IPS-15b (cell line): ENCODE measurements around the gene HOXA1.
A peak's percentile ranks its signal among the peaks of the same experiment; 100 is the strongest.

Experiments used
- H3K27me3 ChIP-seq: one replicate; pipeline ENCODE4 v1.6.1; 2013; ENCODE audit warnings: low read length; ENCODE audit not compliant: control insufficient read depth, insufficient read depth
- H3K36me3 ChIP-seq: one replicate; pipeline ENCODE4 v1.6.1; 2013; ENCODE audit warnings: low read length; ENCODE audit not compliant: control insufficient read depth, insufficient read depth
- H3K4me1 ChIP-seq: one replicate; pipeline ENCODE4 v1.6.1; 2013; ENCODE audit warnings: mild to moderate bottlenecking, low read length; ENCODE audit not compliant: control insufficient read depth, insufficient read depth
- H3K4me3 ChIP-seq: one replicate; pipeline ENCODE4 v1.5.1; 2013; ENCODE audit warnings: low read depth, low read length
- H3K9ac ChIP-seq: one replicate; pipeline ENCODE4 v1.6.1; 2013; ENCODE audit warnings: low read depth, mild to moderate bottlenecking, low read length
- H3K9me3 ChIP-seq: one replicate; pipeline ENCODE4 v1.6.1; 2013; ENCODE audit warnings: mild to moderate bottlenecking, low read length; ENCODE audit not compliant: control insufficient read depth, insufficient read depth

HOXA1 gene

GRCh38 chr7:27122077-27122910, 26.5 kb upstream of the HOXA1 start:
- Histone ChIP-seq H3K36me3 (no peaks in the 10 kb centered on the region), H3K9me3 (no peaks in the 10 kb centered on the region), H3K4me3 (no peak overlapping the region), H3K27me3 (peaks cover 100% of the 10 kb centered on the region), H3K9ac (no peak overlapping the region), H3K4me1 (no peaks in the 10 kb centered on the region)

DNA sequence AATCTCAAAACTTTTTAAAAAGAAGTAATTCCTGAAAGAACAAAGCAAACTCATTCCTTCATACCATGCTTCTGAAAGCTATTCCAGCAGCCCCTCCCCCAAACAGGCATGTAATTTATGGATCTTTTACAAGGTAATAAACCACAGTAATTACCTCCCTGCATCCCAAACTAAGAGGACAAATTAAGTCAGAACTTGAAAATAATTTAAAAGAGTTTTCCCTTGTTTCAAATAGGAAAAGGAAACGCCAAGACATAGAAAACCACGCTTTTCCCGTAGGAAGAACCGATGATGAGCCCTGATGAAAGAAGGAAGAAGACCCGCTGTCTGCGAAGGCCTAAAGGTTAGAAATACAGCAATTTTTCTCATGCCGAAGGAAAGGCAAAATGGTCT, 25.9 kb upstream of the HOXA1 start:
- no peaks in the 10 kb centered on the region for H3K9me3 ChIP-seq
- H3K4me1 ChIP-seq: no peaks in the 10 kb centered on the region
- no peaks in the 10 kb centered on the region for H3K36me3 ChIP-seq
- H3K4me3 ChIP-seq: no peak overlapping the region
- peaks cover 100% of the 10 kb centered on the region for H3K27me3 ChIP-seq
- no peak overlapping the region for H3K9ac ChIP-seq

DNA sequence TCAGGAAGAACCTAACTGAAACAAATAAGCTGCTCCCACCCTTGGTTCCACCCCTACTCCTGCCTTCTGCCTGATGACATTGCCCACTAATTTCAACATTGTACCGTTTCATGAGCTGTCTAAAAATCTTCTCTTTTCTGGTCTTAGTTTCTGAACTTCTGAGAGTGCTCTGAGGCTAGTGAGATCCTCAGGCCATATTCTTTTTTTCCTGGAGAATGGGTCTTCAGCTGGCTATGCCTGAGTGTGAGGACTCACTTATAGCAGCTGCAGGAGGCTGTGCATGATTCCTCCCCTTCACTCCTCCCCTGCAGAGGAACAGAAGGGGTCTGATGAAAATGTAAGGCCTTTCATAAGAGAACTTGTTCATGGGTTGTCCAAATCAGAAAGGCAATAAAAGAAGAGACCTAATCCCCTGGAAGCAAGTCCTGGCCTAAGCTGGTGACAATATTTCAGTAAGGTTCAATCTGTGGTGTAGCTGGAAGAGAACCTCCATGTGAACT, 23.7 kb upstream of the HOXA1 start:
- H3K27me3 ChIP-seq: peaks cover 100% of the 10 kb centered on the region
- H3K36me3 ChIP-seq: no peaks in the 10 kb centered on the region
- H3K9ac ChIP-seq: no peak overlapping the region
- no peaks in the 10 kb centered on the region for H3K9me3 ChIP-seq
- no peaks in the 10 kb centered on the region for H3K4me1 ChIP-seq
- no peak overlapping the region for H3K4me3 ChIP-seq

GRCh38 chr7:27118580-27118979, 22.8 kb upstream of the HOXA1 start:
- no peaks in the 10 kb centered on the region for H3K36me3 ChIP-seq
- H3K4me1 ChIP-seq: no peaks in the 10 kb centered on the region
- peaks cover 96% of the 10 kb centered on the region for H3K27me3 ChIP-seq
- H3K9ac ChIP-seq: no peak overlapping the region
- no peaks in the 10 kb centered on the region for H3K9me3 ChIP-seq
- peak overlapping the region; percentile 8 for H3K4me3 ChIP-seq

DNA sequence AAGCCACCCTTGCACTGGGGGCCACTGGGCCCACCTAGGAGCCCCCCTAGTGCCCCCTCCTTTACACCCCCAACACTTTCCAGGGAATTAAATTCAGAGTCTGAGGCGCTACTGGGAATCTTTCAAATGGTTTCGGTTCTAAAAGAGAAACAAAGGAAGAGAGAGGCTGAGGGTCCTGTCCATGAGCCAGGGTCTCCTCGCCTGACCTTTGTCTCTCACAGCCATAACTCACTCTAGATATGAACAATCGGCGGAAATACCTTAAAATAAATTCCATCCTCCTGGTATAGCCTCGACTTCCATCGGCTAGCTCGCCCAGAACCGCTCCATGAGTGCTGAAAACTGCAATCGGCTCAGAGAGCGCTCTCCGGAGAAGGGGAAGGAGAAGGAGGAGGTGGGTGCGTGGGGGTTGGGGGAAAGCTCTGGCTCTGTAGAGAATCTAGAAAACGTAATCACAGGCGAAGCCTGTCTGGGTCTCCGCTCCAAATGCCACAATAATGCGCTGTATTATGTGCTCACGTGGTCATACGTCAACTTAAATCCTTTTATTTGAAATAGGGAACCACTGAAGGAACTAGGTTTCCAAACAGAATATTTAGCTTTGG, 22.2 kb upstream of the HOXA1 start:
- Histone ChIP-seq H3K27me3 (peaks cover 96% of the 10 kb centered on the region), H3K9ac (no peak overlapping the region), H3K9me3 (no peaks in the 10 kb centered on the region), H3K36me3 (no peaks in the 10 kb centered on the region), H3K4me1 (peaks cover 1% of the 10 kb centered on the region), H3K4me3 (peak overlapping the region; percentile 13)

GRCh38 chr7:27116962-27117886, 21.4 kb upstream of the HOXA1 start:
- H3K27me3 ChIP-seq: peaks cover 96% of the 10 kb centered on the region
- peaks cover 3% of the 10 kb centered on the region for H3K4me1 ChIP-seq
- peak overlapping the region; percentile 13 for H3K4me3 ChIP-seq
- no peaks in the 10 kb centered on the region for H3K36me3 ChIP-seq
- no peaks in the 10 kb centered on the region for H3K9me3 ChIP-seq
- H3K9ac ChIP-seq: no peak overlapping the region

DNA sequence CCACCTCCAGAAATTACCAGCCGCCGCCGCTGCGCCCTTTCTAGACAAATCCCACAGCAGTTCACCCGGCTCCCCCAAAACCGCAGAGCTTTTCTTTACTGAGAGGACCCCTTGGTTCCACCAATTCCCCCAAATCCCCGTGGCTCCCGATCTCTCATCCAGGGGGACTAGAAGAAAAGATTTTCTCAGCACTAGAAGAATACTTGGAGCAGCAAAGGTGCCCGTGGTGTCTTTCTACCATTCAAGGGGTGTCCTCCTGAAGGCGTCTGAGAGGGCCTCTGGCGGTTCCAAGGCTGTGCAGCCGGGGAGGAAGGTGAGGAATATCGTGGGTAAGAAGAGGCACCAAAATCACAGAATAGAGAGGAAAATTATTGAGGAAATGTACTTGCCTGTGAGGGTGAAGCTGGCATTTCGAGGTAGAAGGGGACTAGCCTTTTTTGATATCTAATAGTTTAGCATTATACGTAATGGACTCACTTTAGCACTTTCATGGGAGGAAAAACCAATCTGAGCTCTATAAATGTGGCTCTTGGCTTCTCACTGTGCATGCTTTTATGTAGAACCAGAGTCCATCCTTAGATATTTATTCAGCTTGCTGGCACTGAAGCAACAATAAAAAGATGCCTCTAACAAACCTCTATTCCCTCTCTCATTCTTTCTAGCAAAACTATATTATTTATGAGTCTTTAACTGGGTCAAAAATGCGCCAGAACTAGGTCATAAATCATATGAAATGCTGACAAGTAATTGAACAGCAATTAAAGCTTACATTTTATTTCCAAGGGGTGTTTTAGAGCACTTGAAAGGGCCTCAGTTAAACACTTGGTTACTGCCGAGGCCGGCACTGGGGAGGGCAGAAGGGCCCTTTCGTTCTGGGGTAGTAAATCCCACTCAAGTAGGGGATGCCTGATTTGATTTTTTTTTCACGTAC, 20.5 kb upstream of the HOXA1 start:
- Histone ChIP-seq H3K36me3 (no peaks in the 10 kb centered on the region), H3K4me3 (no peak overlapping the region), H3K4me1 (peaks cover 3% of the 10 kb centered on the region), H3K27me3 (peaks cover 96% of the 10 kb centered on the region), H3K9me3 (no peaks in the 10 kb centered on the region), H3K9ac (no peak overlapping the region)

- Histone ChIP-seq H3K9me3 (no peaks in the 10 kb centered on the region), H3K4me1 (peaks cover 3% of the 10 kb centered on the region), H3K36me3 (no peaks in the 10 kb centered on the region), H3K27me3 (peaks cover 96% of the 10 kb centered on the region), H3K9ac (no peak overlapping the region), H3K4me3 (peak overlapping the region; percentile 22)
Measured at GRCh38 chr7:27115221-27116026, 19.6 kb upstream of the HOXA1 start.

- Histone ChIP-seq H3K36me3 (no peaks in the 10 kb centered on the region), H3K9ac (no peak overlapping the region), H3K4me3 (no peak overlapping the region), H3K9me3 (no peaks in the 10 kb centered on the region), H3K4me1 (peaks cover 3% of the 10 kb centered on the region), H3K27me3 (peaks cover 96% of the 10 kb centered on the region)
Measured at GRCh38 chr7:27114881-27115220, 19.1 kb upstream of the HOXA1 start.

DNA sequence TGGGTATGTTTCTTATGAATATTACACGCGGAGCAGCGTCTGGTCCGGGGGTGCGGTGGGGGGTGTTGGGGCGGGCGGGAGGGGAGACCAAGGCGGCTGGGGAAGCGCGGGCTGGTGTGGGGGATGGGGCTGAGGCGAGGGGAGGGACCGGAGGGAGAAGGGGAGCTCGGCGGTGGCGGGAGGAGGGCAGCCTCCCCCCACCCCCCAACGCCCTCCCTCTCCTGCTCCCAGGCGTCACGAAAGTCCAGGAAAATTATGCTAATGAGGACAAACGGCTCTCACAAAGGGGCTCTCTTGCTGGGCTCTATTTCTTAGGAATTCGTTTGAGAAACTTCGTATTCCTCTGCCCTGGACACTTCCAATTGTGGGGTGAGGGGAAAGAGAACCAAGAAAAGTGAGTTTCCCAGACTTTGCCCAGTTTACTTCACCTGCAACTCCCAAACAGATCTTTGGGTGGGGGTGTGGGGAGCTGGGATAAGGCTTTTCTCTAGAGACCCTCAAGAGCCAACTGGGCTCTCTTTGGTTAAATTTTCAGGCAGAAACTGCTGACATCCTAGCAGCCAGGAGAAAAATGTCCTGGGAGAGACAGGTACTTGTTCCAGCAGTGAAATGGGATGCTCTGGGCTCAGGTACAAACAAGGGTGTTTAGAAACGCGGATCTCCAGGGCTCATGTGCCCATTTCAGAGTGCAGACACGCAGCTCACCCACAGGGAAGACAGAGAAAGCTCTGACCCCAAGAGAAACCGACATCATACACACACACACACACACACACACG, 18.4 kb upstream of the HOXA1 start:
- H3K4me1 ChIP-seq: peaks cover 3% of the 10 kb centered on the region
- H3K4me3 ChIP-seq: no peak overlapping the region
- no peak overlapping the region for H3K9ac ChIP-seq
- H3K9me3 ChIP-seq: no peaks in the 10 kb centered on the region
- H3K36me3 ChIP-seq: no peaks in the 10 kb centered on the region
- peaks cover 96% of the 10 kb centered on the region for H3K27me3 ChIP-seq
